ENCODE results near the gene CRACR2A. TPM values are rescaled to one million over a fixed set of nuclear protein-coding genes. Genes with fewer than 3 reads are reported as not detected.

The CRACR2A gene
- total RNA-seq, 2 donors from 2014 or later: 50.3 to 54.8 TPM

GRCh38 chr12:3747543-3747942 is 5.4 kb downstream of the CRACR2A start:
- intact Hi-C loops (cut with DNase I): no loop called here
- Histone ChIP-seq H3K9me3 (no peaks in the 10 kb centered on the region), H3K27me3 (no peaks in the 10 kb centered on the region), H3K9ac (ENCODE audit: low read depth in 2 of 2, low read length in 2 of 2) (no peak overlapping the region), H3K4me1 (peaks cover 4% of the 10 kb centered on the region), H3K27ac (peak overlapping the region; percentile 49), H3K36me3 (no peaks in the 10 kb centered on the region), H3K4me3 (no peak overlapping the region)
- peak; percentile 70 for DNase-seq
- no peak for TF ChIP-seq CTCF (IDR thresholded peaks at IDR 0.05)

GRCh38 chr12:3746758-3747157 is 6.2 kb downstream of the CRACR2A start:
- no peak for DNase-seq
- H3K27ac ChIP-seq: no peak overlapping the region
- no peak overlapping the region for H3K9ac ChIP-seq (ENCODE audit: low read depth in 2 of 2, low read length in 2 of 2)
- TF ChIP-seq CTCF (IDR thresholded peaks at IDR 0.05): no peak
- H3K4me1 ChIP-seq: peaks cover 4% of the 10 kb centered on the region
- no peaks in the 10 kb centered on the region for H3K27me3 ChIP-seq
- H3K4me3 ChIP-seq: no peak overlapping the region
- H3K36me3 ChIP-seq: no peaks in the 10 kb centered on the region
- no peaks in the 10 kb centered on the region for H3K9me3 ChIP-seq
- intact Hi-C loops (cut with DNase I): no loop called here

GRCh38 chr12:3745152-3745551 is 7.8 kb downstream of the CRACR2A start:
- peaks cover 8% of the 10 kb centered on the region for H3K4me1 ChIP-seq
- H3K27me3 ChIP-seq: no peaks in the 10 kb centered on the region
- no peak overlapping the region for H3K9ac ChIP-seq (ENCODE audit: low read depth in 2 of 2, low read length in 2 of 2)
- no peak overlapping the region for H3K27ac ChIP-seq
- H3K9me3 ChIP-seq: no peaks in the 10 kb centered on the region
- TF ChIP-seq CTCF (IDR thresholded peaks at IDR 0.05): no peak
- no peaks in the 10 kb centered on the region for H3K36me3 ChIP-seq
- intact Hi-C loops (cut with DNase I): no loop called here
- DNase-seq: peak; percentile 10
- H3K4me3 ChIP-seq: no peak overlapping the region

GRCh38 chr12:3744229-3744901 is 8.5 kb downstream of the CRACR2A start:
- intact Hi-C loops (cut with DNase I): no loop called here
- H3K36me3 ChIP-seq: no peaks in the 10 kb centered on the region

GRCh38 chr12:3743803-3744202 is 9.1 kb downstream of the CRACR2A start:
- DNase-seq: peak; percentile 7
- Histone ChIP-seq H3K9ac (ENCODE audit: low read depth in 2 of 2, low read length in 2 of 2) (no peak overlapping the region), H3K4me3 (no peak overlapping the region), H3K27ac (no peak overlapping the region), H3K27me3 (no peaks in the 10 kb centered on the region), H3K9me3 (no peaks in the 10 kb centered on the region), H3K4me1 (peaks cover 8% of the 10 kb centered on the region), H3K36me3 (no peaks in the 10 kb centered on the region)
- TF ChIP-seq CTCF (IDR thresholded peaks at IDR 0.05): no peak
- intact Hi-C loops (cut with DNase I): no loop called here

More at GRCh38 chr12:3744229-3744901, 8.5 kb downstream of the CRACR2A start:
- no peak overlapping the region for H3K4me3 ChIP-seq
- peaks cover 8% of the 10 kb centered on the region for H3K4me1 ChIP-seq
- no peaks in the 10 kb centered on the region for H3K9me3 ChIP-seq
- peak; percentile 12 for DNase-seq
- no peak overlapping the region for H3K27ac ChIP-seq
- no peak for TF ChIP-seq CTCF (IDR thresholded peaks at IDR 0.05)
- H3K27me3 ChIP-seq: no peaks in the 10 kb centered on the region
- no peak overlapping the region for H3K9ac ChIP-seq (ENCODE audit: low read depth in 2 of 2, low read length in 2 of 2)

Measured in colonic mucosa (tissue), 4 donors.